K562 (cell line): ENCODE data around the gene DRD3.

Experiments
- CBX1 ChIP-seq: sonication (generic); IDR thresholded peaks from 2 replicates; pipeline ENCODE4 v1.6.1; 2016; ENCODE audit warnings: antibody characterized with exemption, low read depth, mild to moderate bottlenecking
- EGR1 ChIP-seq: fragments of 450-650 bp; conservative IDR thresholded peaks from 2 replicates; pipeline ENCODE4 v1.6.1; 2017; ENCODE audit warnings: mild to moderate bottlenecking
- HNRNPLL ChIP-seq: fragments of 200-400 bp; formaldehyde crosslinking; IDR thresholded peaks from 2 replicates; pipeline ENCODE4 v1.6.1; 2017; ENCODE audit warnings: low read length, low read depth, mild to moderate bottlenecking; ENCODE audit not compliant: poor library complexity, severe bottlenecking
- MEF2D ChIP-seq: conservative IDR thresholded peaks from 2 replicates; pipeline ENCODE4 v1.6.1; 2016; ENCODE audit warnings: low read depth, missing genetic modification characterization, missing compliant biosample characterization
- NBN ChIP-seq: fragments of 450-650 bp; IDR thresholded peaks from 2 replicates; pipeline ENCODE4 v1.6.1; 2016; ENCODE audit warnings: low read depth, mild to moderate bottlenecking
- POLR2A ChIP-seq: fragments of 450-650 bp; conservative IDR thresholded peaks from 2 replicates; pipeline ENCODE4 v1.6.1; 2016
- POU5F1 ChIP-seq: fragments of 150-350 bp; IDR thresholded peaks from 2 replicates; pipeline ENCODE4 v1.6.1; 2014; ENCODE audit warnings: borderline replicate concordance, low read length, low read depth, mild to moderate bottlenecking; ENCODE audit not compliant: partially characterized antibody
- ZNF695 ChIP-seq: fragments of 450-650 bp; formaldehyde crosslinking; IDR thresholded peaks from 2 replicates; pipeline ENCODE4 v1.4.0; 2020; ENCODE audit warnings: mild to moderate bottlenecking, moderate library complexity
- TF ChIP-seq, protein P1 (sequence below): sonication (generic); formaldehyde crosslinking; IDR thresholded peaks from 2 replicates; pipeline ENCODE4 v1.8.1; 2023; ENCODE audit warnings: mild to moderate bottlenecking, missing genetic modification reagents
- TF ChIP-seq, protein P2 (sequence below): fragments of 150-350 bp; IDR thresholded peaks from 2 replicates; pipeline ENCODE4 v1.6.1; 2014; ENCODE audit warnings: low read depth, mild to moderate bottlenecking, low read length, borderline replicate concordance
- TF ChIP-seq, protein P3 (sequence below): fragments of 250-450 bp; sonication (Bioruptor Pico); IDR thresholded peaks from 2 replicates; pipeline ENCODE4 v1.8.0; 2022; ENCODE audit warnings: moderate library complexity, mild to moderate bottlenecking, inconsistent platforms
- TF ChIP-seq, protein P4 (sequence below): fragments of 450-650 bp; formaldehyde crosslinking; IDR thresholded peaks from 2 replicates; pipeline ENCODE4 v1.4.0; 2022; ENCODE audit warnings: missing genetic modification characterization
- TF ChIP-seq, protein P5 (sequence below): fragments of 250-450 bp; sonication (Bioruptor Pico); IDR thresholded peaks from 2 replicates; pipeline ENCODE4 v1.9.0; 2021; ENCODE audit warnings: mild to moderate bottlenecking, inconsistent platforms

DNA sequence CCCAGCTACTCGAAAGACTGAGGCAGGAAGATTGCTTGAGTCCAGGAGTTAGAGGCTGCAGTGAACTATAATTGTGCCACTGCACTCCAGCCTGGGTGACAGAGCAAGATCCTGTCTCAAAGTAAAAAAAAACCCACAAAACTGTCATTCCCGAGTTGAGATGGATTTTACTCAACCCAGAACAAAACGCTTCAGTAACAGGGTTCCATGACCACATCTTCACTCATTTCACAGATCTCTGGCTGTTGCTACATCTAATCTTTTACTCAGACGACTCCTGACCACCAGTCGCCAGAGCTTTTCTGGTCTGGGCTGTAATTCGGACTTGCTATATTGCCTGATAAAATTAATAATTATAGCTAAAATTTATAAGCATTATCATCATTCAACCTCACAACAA lies 2.4 kb downstream of the DRD3 start:
- TF ChIP-seq NBN (no peak), POU5F1 (no peak), MEF2D (tag) (no peak), HNRNPLL (no peak), POLR2A (no peak), EGR1 (no peak), ZNF695 (no peak), CBX1 (no peak)
- TF ChIP-seq, protein P1, sequence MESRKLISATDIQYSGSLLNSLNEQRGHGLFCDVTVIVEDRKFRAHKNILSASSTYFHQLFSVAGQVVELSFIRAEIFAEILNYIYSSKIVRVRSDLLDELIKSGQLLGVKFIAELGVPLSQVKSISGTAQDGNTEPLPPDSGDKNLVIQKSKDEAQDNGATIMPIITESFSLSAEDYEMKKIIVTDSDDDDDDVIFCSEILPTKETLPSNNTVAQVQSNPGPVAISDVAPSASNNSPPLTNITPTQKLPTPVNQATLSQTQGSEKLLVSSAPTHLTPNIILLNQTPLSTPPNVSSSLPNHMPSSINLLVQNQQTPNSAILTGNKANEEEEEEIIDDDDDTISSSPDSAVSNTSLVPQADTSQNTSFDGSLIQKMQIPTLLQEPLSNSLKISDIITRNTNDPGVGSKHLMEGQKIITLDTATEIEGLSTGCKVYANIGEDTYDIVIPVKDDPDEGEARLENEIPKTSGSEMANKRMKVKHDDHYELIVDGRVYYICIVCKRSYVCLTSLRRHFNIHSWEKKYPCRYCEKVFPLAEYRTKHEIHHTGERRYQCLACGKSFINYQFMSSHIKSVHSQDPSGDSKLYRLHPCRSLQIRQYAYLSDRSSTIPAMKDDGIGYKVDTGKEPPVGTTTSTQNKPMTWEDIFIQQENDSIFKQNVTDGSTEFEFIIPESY (CRISPR knock-in tag) = no peak
- TF ChIP-seq, protein P2, sequence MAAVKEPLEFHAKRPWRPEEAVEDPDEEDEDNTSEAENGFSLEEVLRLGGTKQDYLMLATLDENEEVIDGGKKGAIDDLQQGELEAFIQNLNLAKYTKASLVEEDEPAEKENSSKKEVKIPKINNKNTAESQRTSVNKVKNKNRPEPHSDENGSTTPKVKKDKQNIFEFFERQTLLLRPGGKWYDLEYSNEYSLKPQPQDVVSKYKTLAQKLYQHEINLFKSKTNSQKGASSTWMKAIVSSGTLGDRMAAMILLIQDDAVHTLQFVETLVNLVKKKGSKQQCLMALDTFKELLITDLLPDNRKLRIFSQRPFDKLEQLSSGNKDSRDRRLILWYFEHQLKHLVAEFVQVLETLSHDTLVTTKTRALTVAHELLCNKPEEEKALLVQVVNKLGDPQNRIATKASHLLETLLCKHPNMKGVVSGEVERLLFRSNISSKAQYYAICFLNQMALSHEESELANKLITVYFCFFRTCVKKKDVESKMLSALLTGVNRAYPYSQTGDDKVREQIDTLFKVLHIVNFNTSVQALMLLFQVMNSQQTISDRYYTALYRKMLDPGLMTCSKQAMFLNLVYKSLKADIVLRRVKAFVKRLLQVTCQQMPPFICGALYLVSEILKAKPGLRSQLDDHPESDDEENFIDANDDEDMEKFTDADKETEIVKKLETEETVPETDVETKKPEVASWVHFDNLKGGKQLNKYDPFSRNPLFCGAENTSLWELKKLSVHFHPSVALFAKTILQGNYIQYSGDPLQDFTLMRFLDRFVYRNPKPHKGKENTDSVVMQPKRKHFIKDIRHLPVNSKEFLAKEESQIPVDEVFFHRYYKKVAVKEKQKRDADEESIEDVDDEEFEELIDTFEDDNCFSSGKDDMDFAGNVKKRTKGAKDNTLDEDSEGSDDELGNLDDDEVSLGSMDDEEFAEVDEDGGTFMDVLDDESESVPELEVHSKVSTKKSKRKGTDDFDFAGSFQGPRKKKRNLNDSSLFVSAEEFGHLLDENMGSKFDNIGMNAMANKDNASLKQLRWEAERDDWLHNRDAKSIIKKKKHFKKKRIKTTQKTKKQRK = no peak
- TF ChIP-seq, protein P3, sequence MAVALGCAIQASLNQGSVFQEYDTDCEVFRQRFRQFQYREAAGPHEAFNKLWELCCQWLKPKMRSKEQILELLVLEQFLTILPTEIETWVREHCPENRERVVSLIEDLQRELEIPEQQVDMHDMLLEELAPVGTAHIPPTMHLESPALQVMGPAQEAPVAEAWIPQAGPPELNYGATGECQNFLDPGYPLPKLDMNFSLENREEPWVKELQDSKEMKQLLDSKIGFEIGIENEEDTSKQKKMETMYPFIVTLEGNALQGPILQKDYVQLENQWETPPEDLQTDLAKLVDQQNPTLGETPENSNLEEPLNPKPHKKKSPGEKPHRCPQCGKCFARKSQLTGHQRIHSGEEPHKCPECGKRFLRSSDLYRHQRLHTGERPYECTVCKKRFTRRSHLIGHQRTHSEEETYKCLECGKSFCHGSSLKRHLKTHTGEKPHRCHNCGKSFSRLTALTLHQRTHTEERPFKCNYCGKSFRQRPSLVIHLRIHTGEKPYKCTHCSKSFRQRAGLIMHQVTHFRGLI = no peak
- TF ChIP-seq, protein P4, sequence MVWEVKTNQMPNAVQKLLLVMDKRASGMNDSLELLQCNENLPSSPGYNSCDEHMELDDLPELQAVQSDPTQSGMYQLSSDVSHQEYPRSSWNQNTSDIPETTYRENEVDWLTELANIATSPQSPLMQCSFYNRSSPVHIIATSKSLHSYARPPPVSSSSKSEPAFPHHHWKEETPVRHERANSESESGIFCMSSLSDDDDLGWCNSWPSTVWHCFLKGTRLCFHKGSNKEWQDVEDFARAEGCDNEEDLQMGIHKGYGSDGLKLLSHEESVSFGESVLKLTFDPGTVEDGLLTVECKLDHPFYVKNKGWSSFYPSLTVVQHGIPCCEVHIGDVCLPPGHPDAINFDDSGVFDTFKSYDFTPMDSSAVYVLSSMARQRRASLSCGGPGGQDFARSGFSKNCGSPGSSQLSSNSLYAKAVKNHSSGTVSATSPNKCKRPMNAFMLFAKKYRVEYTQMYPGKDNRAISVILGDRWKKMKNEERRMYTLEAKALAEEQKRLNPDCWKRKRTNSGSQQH (CRISPR knock-in tag) = no peak
- TF ChIP-seq, protein P5, sequence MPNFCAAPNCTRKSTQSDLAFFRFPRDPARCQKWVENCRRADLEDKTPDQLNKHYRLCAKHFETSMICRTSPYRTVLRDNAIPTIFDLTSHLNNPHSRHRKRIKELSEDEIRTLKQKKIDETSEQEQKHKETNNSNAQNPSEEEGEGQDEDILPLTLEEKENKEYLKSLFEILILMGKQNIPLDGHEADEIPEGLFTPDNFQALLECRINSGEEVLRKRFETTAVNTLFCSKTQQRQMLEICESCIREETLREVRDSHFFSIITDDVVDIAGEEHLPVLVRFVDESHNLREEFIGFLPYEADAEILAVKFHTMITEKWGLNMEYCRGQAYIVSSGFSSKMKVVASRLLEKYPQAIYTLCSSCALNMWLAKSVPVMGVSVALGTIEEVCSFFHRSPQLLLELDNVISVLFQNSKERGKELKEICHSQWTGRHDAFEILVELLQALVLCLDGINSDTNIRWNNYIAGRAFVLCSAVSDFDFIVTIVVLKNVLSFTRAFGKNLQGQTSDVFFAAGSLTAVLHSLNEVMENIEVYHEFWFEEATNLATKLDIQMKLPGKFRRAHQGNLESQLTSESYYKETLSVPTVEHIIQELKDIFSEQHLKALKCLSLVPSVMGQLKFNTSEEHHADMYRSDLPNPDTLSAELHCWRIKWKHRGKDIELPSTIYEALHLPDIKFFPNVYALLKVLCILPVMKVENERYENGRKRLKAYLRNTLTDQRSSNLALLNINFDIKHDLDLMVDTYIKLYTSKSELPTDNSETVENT (CRISPR knock-in tag) = no peak
